GM21515 (cell line): Measurements from ENCODE around the gene ID4.

ENCODE experiments used
- ATAC-seq: cut with Tn5 transposase; IDR thresholded peaks from one replicate; pipeline ENCODE4 v1.9.1; 2021; ENCODE audit not compliant: unreplicated experiment

Gene ID4

GRCh38 chr6:19857139-19857538, 20.0 kb downstream of the ID4 start:
- ATAC-seq = no peak

- ATAC-seq = no peak
Measured at GRCh38 chr6:19857703-19858102, 20.5 kb downstream of the ID4 start.

GRCh38 chr6:19860235-19860877, 23.2 kb downstream of the ID4 start:
- ATAC-seq = no peak

GRCh38 chr6:19864285-19864684, 27.1 kb downstream of the ID4 start:
- ATAC-seq = no peak

GRCh38 chr6:19865178-19865577, 28.0 kb downstream of the ID4 start:
- ATAC-seq = no peak

GRCh38 chr6:19866173-19866984, 29.2 kb downstream of the ID4 start:
- ATAC-seq = no peak

- no peak for ATAC-seq
Measured at GRCh38 chr6:19866985-19867627, 29.9 kb downstream of the ID4 start.

- ATAC-seq = no peak
Measured at GRCh38 chr6:19869464-19869863, 32.3 kb downstream of the ID4 start.

GRCh38 chr6:19870322-19870721, 33.2 kb downstream of the ID4 start:
- no peak for ATAC-seq

GRCh38 chr6:19873031-19873430, 35.9 kb downstream of the ID4 start:
- ATAC-seq = no peak

- ATAC-seq = no peak
Measured at GRCh38 chr6:19876672-19877071, 39.5 kb downstream of the ID4 start.

- ATAC-seq = no peak
Measured at GRCh38 chr6:19879663-19880062, 42.5 kb downstream of the ID4 start.

- no peak for ATAC-seq
Measured at GRCh38 chr6:19880066-19880465, 42.9 kb downstream of the ID4 start.

- no peak for ATAC-seq
Measured at GRCh38 chr6:19891451-19891850, 54.3 kb downstream of the ID4 start.
